ENCODE data around the gene PLAC1. TPM values are rescaled to one million over a fixed set of nuclear protein-coding genes. Genes with fewer than 3 reads are reported as not detected.

PLAC1 gene
- polyA plus RNA-seq, 4 donors: 0.06 to 0.07 TPM; not detected in 2

GRCh38 chrX:134544513-134545151, 113.6 kb downstream of the PLAC1 start:
- Histone ChIP-seq H3K4me3 (ENCODE audit: low read depth in 1 of 3, low read length in 3 of 3) (peak overlapping the region in 2 of 3 donors; percentile 28 to 44), H3K4me1 (ENCODE audit: control insufficient read depth in 3 of 3, insufficient read depth in 2 of 3, low read depth in 1 of 3, low read length in 2 of 3) (peaks cover 0 to 11% (median 0%) of the 10 kb centered on the region in 3 donors), H3K27ac (ENCODE audit: low read depth in 1 of 3, low read length in 2 of 3) (no peak overlapping the region), H3K27me3 (ENCODE audit: control insufficient read depth in 3 of 3, insufficient read depth in 3 of 3, low read length in 3 of 3) (peaks cover 0 to 45% (median 0%) of the 10 kb centered on the region in 3 donors), H3K36me3 (ENCODE audit: control insufficient read depth in 3 of 3, insufficient read depth in 2 of 3, low read depth in 1 of 3, low read length in 3 of 3) (peaks cover 0 to 5% (median 0%) of the 10 kb centered on the region in 3 donors), H3K9me3 (ENCODE audit: control insufficient read depth in 2 of 2, insufficient read depth in 1 of 2, low read depth in 1 of 2, low read length in 1 of 2) (no peaks in the 10 kb centered on the region)
- 8 to 43% (median 18%) methylated on average over 30 to 52 of the region's 52 CpGs for WGBS, 3 donors
- FAIRE-seq: no peak
- DNase-seq: peak; percentile 20 to 36

GRCh38 chrX:134544135-134544512, 114.1 kb downstream of the PLAC1 start:
- H3K27me3 ChIP-seq (ENCODE audit: control insufficient read depth in 3 of 3, insufficient read depth in 3 of 3, low read length in 3 of 3): peaks cover 0 to 42% (median 0%) of the 10 kb centered on the region in 3 donors
- DNase-seq: no peak
- 44 to 57% (median 44%) methylated on average over 6 of the region's 6 CpGs for WGBS, 3 donors
- H3K9me3 ChIP-seq (ENCODE audit: control insufficient read depth in 2 of 2, insufficient read depth in 1 of 2, low read depth in 1 of 2, low read length in 1 of 2): no peaks in the 10 kb centered on the region
- H3K4me1 ChIP-seq (ENCODE audit: control insufficient read depth in 3 of 3, insufficient read depth in 2 of 3, low read depth in 1 of 3, low read length in 2 of 3): peaks cover 0 to 11% (median 0%) of the 10 kb centered on the region in 3 donors
- no peak overlapping the region for H3K27ac ChIP-seq (ENCODE audit: low read depth in 1 of 3, low read length in 2 of 3)
- H3K4me3 ChIP-seq (ENCODE audit: low read depth in 1 of 3, low read length in 3 of 3): peak overlapping the region in 2 of 3 donors; percentile 28 to 44
- FAIRE-seq: no peak
- peaks cover 0 to 5% (median 0%) of the 10 kb centered on the region in 3 donors for H3K36me3 ChIP-seq (ENCODE audit: control insufficient read depth in 3 of 3, insufficient read depth in 2 of 3, low read depth in 1 of 3, low read length in 3 of 3)

- Histone ChIP-seq H3K27ac (ENCODE audit: low read depth in 1 of 3, low read length in 2 of 3) (no peak overlapping the region), H3K27me3 (ENCODE audit: control insufficient read depth in 3 of 3, insufficient read depth in 3 of 3, low read length in 3 of 3) (peaks cover 0 to 34% (median 0%) of the 10 kb centered on the region in 3 donors), H3K36me3 (ENCODE audit: control insufficient read depth in 3 of 3, insufficient read depth in 2 of 3, low read depth in 1 of 3, low read length in 3 of 3) (peaks cover 0 to 5% (median 0%) of the 10 kb centered on the region in 3 donors), H3K4me3 (ENCODE audit: low read depth in 1 of 3, low read length in 3 of 3) (no peak overlapping the region), H3K4me1 (ENCODE audit: control insufficient read depth in 3 of 3, insufficient read depth in 2 of 3, low read depth in 1 of 3, low read length in 2 of 3) (peaks cover 0 to 7% (median 0%) of the 10 kb centered on the region in 3 donors), H3K9me3 (ENCODE audit: control insufficient read depth in 2 of 2, insufficient read depth in 1 of 2, low read depth in 1 of 2, low read length in 1 of 2) (no peaks in the 10 kb centered on the region)
- FAIRE-seq (no peak), DNase-seq (no peak)
- WGBS, 3 donors: 35 to 68% (median 52%) methylated on average over 3 of the region's 3 CpGs
Measured at GRCh38 chrX:134543288-134543687, 115.0 kb downstream of the PLAC1 start.

GRCh38 chrX:134542485-134542884, 115.8 kb downstream of the PLAC1 start:
- Histone ChIP-seq H3K9me3 (ENCODE audit: control insufficient read depth in 2 of 2, insufficient read depth in 1 of 2, low read depth in 1 of 2, low read length in 1 of 2) (no peaks in the 10 kb centered on the region), H3K27me3 (ENCODE audit: control insufficient read depth in 3 of 3, insufficient read depth in 3 of 3, low read length in 3 of 3) (peaks cover 0 to 30% (median 0%) of the 10 kb centered on the region in 3 donors), H3K36me3 (ENCODE audit: control insufficient read depth in 3 of 3, insufficient read depth in 2 of 3, low read depth in 1 of 3, low read length in 3 of 3) (peaks cover 0 to 5% (median 0%) of the 10 kb centered on the region in 3 donors), H3K27ac (ENCODE audit: low read depth in 1 of 3, low read length in 2 of 3) (no peak overlapping the region), H3K4me3 (ENCODE audit: low read depth in 1 of 3, low read length in 3 of 3) (no peak overlapping the region), H3K4me1 (ENCODE audit: control insufficient read depth in 3 of 3, insufficient read depth in 2 of 3, low read depth in 1 of 3, low read length in 2 of 3) (peaks cover 0 to 10% (median 0%) of the 10 kb centered on the region in 3 donors)
- DNase-seq (no peak), FAIRE-seq (no peak)
- WGBS, 3 donors: 43 to 70% (median 67%) methylated on average over 2 of the region's 2 CpGs

GRCh38 chrX:134541906-134542305, 116.4 kb downstream of the PLAC1 start:
- 48 to 58% (median 52%) methylated on average over 3 of the region's 3 CpGs for WGBS, 3 donors
- H3K9me3 ChIP-seq (ENCODE audit: control insufficient read depth in 2 of 2, insufficient read depth in 1 of 2, low read depth in 1 of 2, low read length in 1 of 2): no peaks in the 10 kb centered on the region
- FAIRE-seq (no peak), DNase-seq (no peak)
- H3K4me3 ChIP-seq (ENCODE audit: low read depth in 1 of 3, low read length in 3 of 3): no peak overlapping the region
- no peak overlapping the region for H3K27ac ChIP-seq (ENCODE audit: low read depth in 1 of 3, low read length in 2 of 3)
- H3K4me1 ChIP-seq (ENCODE audit: control insufficient read depth in 3 of 3, insufficient read depth in 2 of 3, low read depth in 1 of 3, low read length in 2 of 3): peaks cover 0 to 15% (median 0%) of the 10 kb centered on the region in 3 donors
- peaks cover 0 to 26% (median 0%) of the 10 kb centered on the region in 3 donors for H3K27me3 ChIP-seq (ENCODE audit: control insufficient read depth in 3 of 3, insufficient read depth in 3 of 3, low read length in 3 of 3)
- H3K36me3 ChIP-seq (ENCODE audit: control insufficient read depth in 3 of 3, insufficient read depth in 2 of 3, low read depth in 1 of 3, low read length in 3 of 3): peaks cover 0 to 5% (median 0%) of the 10 kb centered on the region in 3 donors

GRCh38 chrX:134538316-134538715, 120.0 kb downstream of the PLAC1 start:
- H3K4me1 ChIP-seq (ENCODE audit: control insufficient read depth in 3 of 3, insufficient read depth in 2 of 3, low read depth in 1 of 3, low read length in 2 of 3): peaks cover 0 to 13% (median 0%) of the 10 kb centered on the region in 3 donors
- H3K36me3 ChIP-seq (ENCODE audit: control insufficient read depth in 3 of 3, insufficient read depth in 2 of 3, low read depth in 1 of 3, low read length in 3 of 3): no peaks in the 10 kb centered on the region
- H3K27ac ChIP-seq (ENCODE audit: low read depth in 1 of 3, low read length in 2 of 3): peak overlapping the region; percentile 5 to 58 (median 10)
- H3K9me3 ChIP-seq (ENCODE audit: control insufficient read depth in 2 of 2, insufficient read depth in 1 of 2, low read depth in 1 of 2, low read length in 1 of 2): no peaks in the 10 kb centered on the region
- H3K27me3 ChIP-seq (ENCODE audit: control insufficient read depth in 3 of 3, insufficient read depth in 3 of 3, low read length in 3 of 3): no peaks in the 10 kb centered on the region
- no peak for FAIRE-seq
- WGBS, 3 donors: 67 to 76% (median 70%) methylated on average over 5 of the region's 5 CpGs
- no peak overlapping the region for H3K4me3 ChIP-seq (ENCODE audit: low read depth in 1 of 3, low read length in 3 of 3)
- DNase-seq: no peak

- DNase-seq: peak; percentile 84 to 92
- Histone ChIP-seq H3K4me3 (ENCODE audit: low read depth in 1 of 3, low read length in 3 of 3) (no peak overlapping the region), H3K27me3 (ENCODE audit: control insufficient read depth in 3 of 3, insufficient read depth in 3 of 3, low read length in 3 of 3) (no peaks in the 10 kb centered on the region), H3K27ac (ENCODE audit: low read depth in 1 of 3, low read length in 2 of 3) (peak overlapping the region; percentile 63 to 84 (median 76)), H3K4me1 (ENCODE audit: control insufficient read depth in 3 of 3, insufficient read depth in 2 of 3, low read depth in 1 of 3, low read length in 2 of 3) (peaks cover 0 to 13% (median 0%) of the 10 kb centered on the region in 3 donors), H3K9me3 (ENCODE audit: control insufficient read depth in 2 of 2, insufficient read depth in 1 of 2, low read depth in 1 of 2, low read length in 1 of 2) (no peaks in the 10 kb centered on the region), H3K36me3 (ENCODE audit: control insufficient read depth in 3 of 3, insufficient read depth in 2 of 3, low read depth in 1 of 3, low read length in 3 of 3) (no peaks in the 10 kb centered on the region)
- 26 to 48% (median 26%) methylated on average over 5 of the region's 5 CpGs for WGBS, 3 donors
- no peak for FAIRE-seq
Measured at GRCh38 chrX:134537179-134537955, 120.9 kb downstream of the PLAC1 start.

GRCh38 chrX:134533952-134534351, 124.3 kb downstream of the PLAC1 start:
- H3K4me3 ChIP-seq (ENCODE audit: low read depth in 1 of 3, low read length in 3 of 3): no peak overlapping the region
- 71 to 85% (median 77%) methylated on average over 3 to 4 of the region's 4 CpGs for WGBS, 3 donors
- FAIRE-seq (no peak), DNase-seq (no peak)
- peaks cover 0 to 13% (median 0%) of the 10 kb centered on the region in 3 donors for H3K4me1 ChIP-seq (ENCODE audit: control insufficient read depth in 3 of 3, insufficient read depth in 2 of 3, low read depth in 1 of 3, low read length in 2 of 3)
- no peaks in the 10 kb centered on the region for H3K27me3 ChIP-seq (ENCODE audit: control insufficient read depth in 3 of 3, insufficient read depth in 3 of 3, low read length in 3 of 3)
- no peak overlapping the region for H3K27ac ChIP-seq (ENCODE audit: low read depth in 1 of 3, low read length in 2 of 3)
- no peaks in the 10 kb centered on the region for H3K36me3 ChIP-seq (ENCODE audit: control insufficient read depth in 3 of 3, insufficient read depth in 2 of 3, low read depth in 1 of 3, low read length in 3 of 3)
- no peaks in the 10 kb centered on the region for H3K9me3 ChIP-seq (ENCODE audit: control insufficient read depth in 2 of 2, insufficient read depth in 1 of 2, low read depth in 1 of 2, low read length in 1 of 2)

All from small intestine (tissue), 7 donors.